DMS114 treated with DMSO at 0.1 percent for 48 hours (cell line): ENCODE results near the gene ERC2.

ENCODE experiments used
- DNase-seq: peaks from one replicate; lab custom pipeline; 2025; ENCODE audit not compliant: unreplicated experiment; lab: John Stamatoyannopoulos, UW

Gene ERC2

GRCh38 chr3:55692295-55692956 lies 775.8 kb downstream of the ERC2 start:
- DNase-seq = no peak

GRCh38 chr3:55691141-55691540 lies 777.1 kb downstream of the ERC2 start:
- DNase-seq = no peak

- DNase-seq = no peak
These were observed 777.5 kb downstream of the ERC2 start for GRCh38 chr3:55690726-55691125.

- DNase-seq = no peak
These were observed 778.1 kb downstream of the ERC2 start for GRCh38 chr3:55690177-55690576.

GRCh38 chr3:55688154-55688553 lies 780.1 kb downstream of the ERC2 start:
- DNase-seq = no peak

GRCh38 chr3:55687526-55687925 lies 780.7 kb downstream of the ERC2 start:
- no peak for DNase-seq

- no peak for DNase-seq
These were observed 781.6 kb downstream of the ERC2 start for GRCh38 chr3:55686426-55687254.

- no peak for DNase-seq
These were observed 784.5 kb downstream of the ERC2 start for GRCh38 chr3:55683666-55684270.

GRCh38 chr3:55682461-55682860 lies 785.8 kb downstream of the ERC2 start:
- no peak for DNase-seq

GRCh38 chr3:55678546-55679216 lies 789.6 kb downstream of the ERC2 start:
- no peak for DNase-seq

- no peak for DNase-seq
These were observed 791.6 kb downstream of the ERC2 start for GRCh38 chr3:55676643-55677042.

- no peak for DNase-seq
These were observed 792.8 kb downstream of the ERC2 start for GRCh38 chr3:55675478-55675877.

- no peak for DNase-seq
These were observed 794.5 kb downstream of the ERC2 start for GRCh38 chr3:55673764-55674163.

- no peak for DNase-seq
These were observed 799.1 kb downstream of the ERC2 start for GRCh38 chr3:55669133-55669532.

GRCh38 chr3:55668359-55668758 lies 799.9 kb downstream of the ERC2 start:
- no peak for DNase-seq

- no peak for DNase-seq
These were observed 803.9 kb downstream of the ERC2 start for GRCh38 chr3:55664387-55664786.

GRCh38 chr3:55662683-55663082 lies 805.6 kb downstream of the ERC2 start:
- no peak for DNase-seq

GRCh38 chr3:55661571-55661970 lies 806.7 kb downstream of the ERC2 start:
- no peak for DNase-seq

GRCh38 chr3:55661141-55661540 lies 807.1 kb downstream of the ERC2 start:
- DNase-seq = no peak

- DNase-seq = no peak
These were observed 807.6 kb downstream of the ERC2 start for GRCh38 chr3:55660642-55661041.

GRCh38 chr3:55659701-55660100 lies 808.6 kb downstream of the ERC2 start:
- DNase-seq = no peak
